GM23338 (cell line): ENCODE measurements around the gene LRMDA.

Source experiments
- EZH2phosphoT487 ChIP-seq: fragments of 200-600 bp; sonication (generic); IDR thresholded peaks from one replicate; pipeline ENCODE4 v1.8.1; 2018; ENCODE audit warnings: antibody characterized with exemption; ENCODE audit not compliant: unreplicated experiment
- POLR2AphosphoS5 ChIP-seq: IDR thresholded peaks from 2 replicates; pipeline ENCODE4 v1.6.1; 2016; ENCODE audit warnings: antibody characterized with exemption, low read depth

- TF ChIP-seq POLR2AphosphoS5 (no peak), EZH2phosphoT487 (no peak)
Measured at GRCh38 chr10:75425291-75426079, 5.9 kb upstream of the LRMDA start.
